SK-N-SH (cell line): ENCODE measurements around the gene GALNT16. TPM values are rescaled to one million over a fixed set of nuclear protein-coding genes. Genes with fewer than 3 reads are reported as not detected.

Experiments used
- CTCF ChIA-PET: fragments of 300-600, 350-600 bp; formaldehyde crosslinking; extraction: SDS; loops from one replicate; lab custom pipeline; 2021; lab: Yijun Ruan, JAX
- POLR2A ChIA-PET: fragments of 350-600 bp; sonication (Branson Sonifier 250); formaldehyde crosslinking; extraction: SDS; loops from one replicate; lab custom pipeline; 2020; ENCODE audit warnings: antibody characterized with exemption, inconsistent platforms; lab: Yijun Ruan, JAX
- DNase-seq: peaks from one replicate; pipeline ENCODE4 v3.0.0; 2012
- H2AFZ ChIP-seq: fragments of 200-600 bp; sonication (generic); 2 replicates; pipeline ENCODE4 v1.8.1; 2016; ENCODE audit warnings: antibody characterized with exemption, mild to moderate bottlenecking, low read depth
- H3F3A ChIP-seq: fragments of 200-600 bp; sonication (generic); replicated peaks from 2 replicates; pipeline ENCODE3; 2016; ENCODE audit warnings: antibody characterized with exemption, mild to moderate bottlenecking; ENCODE audit not compliant: insufficient read depth
- H3K27ac ChIP-seq, 2 experiments: fragments of 200-500 bp in 1 of 2; fragments of 200-600 bp in 1 of 2; sonication (Bioruptor generic) in 1 of 2; sonication (generic), shearing (Covaris generic) in 1 of 2; 2 replicates each; pipeline versions ENCODE4 v1.5.1 to v1.6.1; 2014 to 2016; ENCODE audit warnings: low read depth in 2 of 2, inconsistent platforms in 1 of 2, low read length in 1 of 2, mild to moderate bottlenecking in 1 of 2, mixed read lengths in 1 of 2
- H3K27me3 ChIP-seq: fragments of 200-600 bp; sonication (generic), shearing (Covaris generic); 2 replicates; pipeline ENCODE4 v1.6.1; 2016; ENCODE audit warnings: mixed run types; ENCODE audit not compliant: insufficient read depth
- H3K36me3 ChIP-seq, 2 experiments: fragments of 200-500 bp in 1 of 2; fragments of 200-600 bp in 1 of 2; sonication (Bioruptor generic) in 1 of 2; sonication (generic) in 1 of 2; replicated peaks in 1 of 2; 2 replicates each; pipeline versions ENCODE3 to v1.5.1; 2014 to 2016; ENCODE audit warnings: low read length in 1 of 2, mild to moderate bottlenecking in 1 of 2; ENCODE audit not compliant: insufficient read depth in 2 of 2, control insufficient read depth in 1 of 2
- H3K4me1 ChIP-seq, 2 experiments: fragments of 200-500 bp in 1 of 2; fragments of 200-600 bp in 1 of 2; sonication (Bioruptor generic) in 1 of 2; sonication (generic), shearing (Covaris generic) in 1 of 2; 2 replicates each; pipeline versions ENCODE4 v1.5.1 to v1.6.1; 2014 to 2016; ENCODE audit warnings: low read depth in 1 of 2, low read length in 1 of 2, mixed run types in 1 of 2; ENCODE audit not compliant: insufficient read depth in 2 of 2, control insufficient read depth in 1 of 2
- H3K4me2 ChIP-seq: fragments of 200-600 bp; sonication (generic), shearing (Covaris generic); 2 replicates; pipeline ENCODE4 v1.6.1; 2017; ENCODE audit warnings: mixed run types
- H3K4me3 ChIP-seq, 2 experiments: fragments of 200-500 bp in 1 of 2; fragments of 200-600 bp in 1 of 2; sonication (Bioruptor generic) in 1 of 2; sonication (generic), shearing (Covaris generic) in 1 of 2; 2 replicates each; pipeline versions ENCODE4 v1.5.1 to v1.8.1; 2014 to 2016; ENCODE audit warnings: low read depth in 2 of 2, inconsistent platforms in 1 of 2, low read length in 1 of 2, mild to moderate bottlenecking in 1 of 2, mixed read lengths in 1 of 2, moderate library complexity in 1 of 2
- H3K79me2 ChIP-seq: fragments of 200-600 bp; sonication (generic); 2 replicates; pipeline ENCODE4 v1.8.1; 2017; ENCODE audit warnings: mild to moderate bottlenecking; ENCODE audit not compliant: insufficient read depth
- H3K9ac ChIP-seq: fragments of 200-600 bp; sonication (generic); 2 replicates; pipeline ENCODE4 v1.6.1; 2017; ENCODE audit warnings: mixed run types
- H3K9me2 ChIP-seq: fragments of 200-600 bp; sonication (generic); 2 replicates; pipeline ENCODE4 v1.6.1; 2017; ENCODE audit warnings: mixed run types
- H3K9me3 ChIP-seq: fragments of 200-600 bp; sonication (generic); 2 replicates; pipeline ENCODE4 v1.6.1; 2017; ENCODE audit warnings: mixed run types, mild to moderate bottlenecking, moderate library complexity
- H4K20me1 ChIP-seq: fragments of 200-600 bp; sonication (generic); 2 replicates; pipeline ENCODE4 v1.6.1; 2017; ENCODE audit warnings: mild to moderate bottlenecking, mixed run types; ENCODE audit not compliant: insufficient read depth
- CHD2 ChIP-seq: fragments of 150-350 bp; IDR thresholded peaks from 2 replicates; pipeline ENCODE4 v1.6.1; 2018; ENCODE audit warnings: low read length; ENCODE audit not compliant: partially characterized antibody
- CTCF ChIP-seq: fragments of 200-600 bp; sonication (generic); IDR thresholded peaks from 2 replicates; pipeline ENCODE4 v1.6.1; 2017; ENCODE audit warnings: antibody characterized with exemption, mild to moderate bottlenecking, moderate library complexity
- EZH2phosphoT487 ChIP-seq: fragments of 200-600 bp; sonication (generic); IDR thresholded peaks from 2 replicates; pipeline ENCODE4 v1.6.1; 2017; ENCODE audit warnings: low read depth, mixed run types, mild to moderate bottlenecking, antibody characterized with exemption, moderate library complexity, borderline replicate concordance
- FOXJ3 ChIP-seq: sonication (generic); formaldehyde crosslinking; IDR thresholded peaks from 2 replicates; pipeline ENCODE4 v1.5.1; 2020; ENCODE audit warnings: mild to moderate bottlenecking, missing genetic modification reagents
- GATA2 ChIP-seq: sonication (generic); formaldehyde crosslinking; IDR thresholded peaks from 2 replicates; pipeline ENCODE4 v1.5.0; 2020; ENCODE audit warnings: mild to moderate bottlenecking, missing genetic modification reagents
- IRF3 ChIP-seq: fragments of 150-350 bp; IDR thresholded peaks from 2 replicates; pipeline ENCODE4 v1.6.1; 2016; ENCODE audit warnings: mild to moderate bottlenecking, low read depth, low read length
- MEF2A ChIP-seq: IDR thresholded peaks from 2 replicates; pipeline ENCODE4 v1.4.0; 2012; ENCODE audit warnings: low read depth, borderline replicate concordance
- NFIC ChIP-seq: IDR thresholded peaks from 2 replicates; pipeline ENCODE4 v1.4.0; 2012; ENCODE audit warnings: borderline replicate concordance
- POLR2AphosphoS5 ChIP-seq: IDR thresholded peaks from 2 replicates; pipeline ENCODE4 v1.6.1; 2012; ENCODE audit warnings: low read depth, low read length
- RAD21 ChIP-seq: IDR thresholded peaks from 2 replicates; pipeline ENCODE4 v1.6.1; 2012; ENCODE audit warnings: mild to moderate bottlenecking, low read length
- RCOR1 ChIP-seq: fragments of 150-350 bp; IDR thresholded peaks from 2 replicates; pipeline ENCODE4 v1.6.1; 2017; ENCODE audit warnings: antibody characterized with exemption, low read length
- REST ChIP-seq: IDR thresholded peaks from 2 replicates; pipeline ENCODE4 v1.6.1; 2012; ENCODE audit warnings: mild to moderate bottlenecking, low read depth, low read length, moderate library complexity
- RXRA ChIP-seq: IDR thresholded peaks from 2 replicates; pipeline ENCODE4 v1.4.0; 2012; ENCODE audit warnings: low read depth, mild to moderate bottlenecking, borderline replicate concordance
- SIN3A ChIP-seq: IDR thresholded peaks from 2 replicates; pipeline ENCODE4 v1.6.1; 2012; ENCODE audit warnings: low read depth, mild to moderate bottlenecking, low read length, moderate library complexity, borderline replicate concordance
- SMC3 ChIP-seq: IDR thresholded peaks from 2 replicates; pipeline ENCODE4 v1.6.1; 2012; ENCODE audit warnings: low read depth, low read length, improper control_type of control experiment
- TAF1 ChIP-seq: IDR thresholded peaks from 2 replicates; pipeline ENCODE4 v1.6.1; 2012; ENCODE audit warnings: low read depth, mild to moderate bottlenecking, low read length, moderate library complexity, borderline replicate concordance
- TEAD4 ChIP-seq: IDR thresholded peaks from 2 replicates; pipeline ENCODE4 v1.4.0; 2012; ENCODE audit warnings: mild to moderate bottlenecking, borderline replicate concordance; ENCODE audit not compliant: insufficient read depth
- USF1 ChIP-seq: IDR thresholded peaks from 2 replicates; pipeline ENCODE4 v1.4.0; 2012; ENCODE audit warnings: low read depth, borderline replicate concordance
- YY1 ChIP-seq: IDR thresholded peaks from 2 replicates; pipeline ENCODE4 v1.4.0; 2012; ENCODE audit warnings: low read depth, mild to moderate bottlenecking
- ZBTB33 ChIP-seq: IDR thresholded peaks from 2 replicates; pipeline ENCODE4 v1.4.0; 2012; ENCODE audit warnings: low read depth, borderline replicate concordance
- WGBS: methylation state at CpG from one replicate; pipeline ENCODE4 v1.1.6; 2017; ENCODE audit warnings: low lambda C conversion rate; 5-methylcytosine and 5-hydroxymethylcytosine counted together
- polyA plus RNA-seq, 3 experiments: library from polyadenylated mRNA; depleted of rRNA; stranded (reverse); fragments of >200 nt; gene quantifications; 2 replicates each; pipeline ENCODE4 v1.2.3, GENCODE V29; 2012

Gene GALNT16
- polyA plus RNA-seq, 1 of the 3 experiments (the other 2 are of a cell fraction): 17.0 TPM

GRCh38 chr14:69260861-69261564, 1.1 kb downstream of the GALNT16 start:
- H3K36me3 ChIP-seq: no peaks in the 10 kb centered on the region
- H3K4me1 ChIP-seq: peaks cover 13 to 31% of the 10 kb centered on the region in 2 experiments; a peak in 2 of 4 replicates
- H3K9me2 ChIP-seq: no peaks in the 10 kb centered on the region
- H2AFZ ChIP-seq: peak overlapping the region; percentile 87; the same call in 1 of the 2 replicates
- WGBS: 20% methylated on average over 27 of the region's 64 CpGs
- H3K79me2 ChIP-seq: no peaks in the 10 kb centered on the region
- DNase-seq: peak; percentile 91
- no peaks in the 10 kb centered on the region for H3K9me3 ChIP-seq
- no peak overlapping the region for H3K27ac ChIP-seq
- TF ChIP-seq NFIC (no peak), RCOR1 (no peak), RXRA (no peak), IRF3 (no peak), GATA2 (CRISPR knock-in tag) (no peak), EZH2phosphoT487 (no peak), MEF2A (no peak), ZBTB33 (no peak), FOXJ3 (CRISPR knock-in tag) (no peak), CTCF (peak; percentile 62), CHD2 (no peak), POLR2AphosphoS5 (no peak), SIN3A (no peak), YY1 (no peak), USF1 (no peak), RAD21 (peak; percentile 44), SMC3 (peak; percentile 25; the same call in 1 of the 2 replicates), TEAD4 (no peak), REST (no peak), TAF1 (no peak)
- peaks cover 12% of the 10 kb centered on the region for H3F3A ChIP-seq
- ChIA-PET POLR2A (no interaction called here), CTCF (interaction anchor here (0.5 to 5.2 kb wide), 33 partner anchors 9 to 389 kb away, joined by 3 to 44 read pairs (median 5); partner anchors contain the start of gene ERH)
- no peak overlapping the region for H3K9ac ChIP-seq
- 0 out of 2 replicates have a peak, but pooled peaks cover 4% of the 10 kb centered on the region for H4K20me1 ChIP-seq
- no peaks in the 10 kb centered on the region for H3K27me3 ChIP-seq
- peak overlapping the region; percentile 68 to 71 for H3K4me3 ChIP-seq
- H3K4me2 ChIP-seq: peak overlapping the region; percentile 96
